HUDEP-2 (cell line): ENCODE measurements around the gene IGSF9.
A peak's percentile ranks its signal among the peaks of the same experiment; 100 is the strongest.

Experiments used
- DNase-seq, 76 experiments: peaks; one replicate each; lab custom pipeline; 2025; ENCODE audit not compliant: unreplicated experiment in 76 of 76; lab: John Stamatoyannopoulos, UW

IGSF9 gene

GRCh38 chr1:159934136-159935039, 11.0 kb downstream of the IGSF9 start:
- no peak for DNase-seq

DNA sequence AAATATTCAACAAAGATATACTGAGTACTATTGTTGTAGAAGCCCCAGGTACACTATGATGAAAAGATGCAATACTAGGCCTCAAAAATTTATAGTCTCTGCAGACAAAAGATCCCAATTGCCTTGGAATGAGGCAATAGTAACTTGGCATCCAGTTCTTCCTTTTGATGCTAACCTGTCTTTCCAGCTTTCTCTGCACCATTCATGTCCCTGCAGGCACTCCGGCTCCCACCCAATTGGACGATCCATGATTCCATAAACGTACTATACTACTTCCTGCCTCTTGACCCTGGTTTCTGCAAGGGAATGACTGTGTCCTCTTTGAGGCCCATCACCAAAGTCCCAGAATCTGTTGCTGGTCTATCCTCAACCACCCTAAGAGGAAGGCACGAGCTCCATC, 12.1 kb downstream of the IGSF9 start:
- no peak for DNase-seq

DNA sequence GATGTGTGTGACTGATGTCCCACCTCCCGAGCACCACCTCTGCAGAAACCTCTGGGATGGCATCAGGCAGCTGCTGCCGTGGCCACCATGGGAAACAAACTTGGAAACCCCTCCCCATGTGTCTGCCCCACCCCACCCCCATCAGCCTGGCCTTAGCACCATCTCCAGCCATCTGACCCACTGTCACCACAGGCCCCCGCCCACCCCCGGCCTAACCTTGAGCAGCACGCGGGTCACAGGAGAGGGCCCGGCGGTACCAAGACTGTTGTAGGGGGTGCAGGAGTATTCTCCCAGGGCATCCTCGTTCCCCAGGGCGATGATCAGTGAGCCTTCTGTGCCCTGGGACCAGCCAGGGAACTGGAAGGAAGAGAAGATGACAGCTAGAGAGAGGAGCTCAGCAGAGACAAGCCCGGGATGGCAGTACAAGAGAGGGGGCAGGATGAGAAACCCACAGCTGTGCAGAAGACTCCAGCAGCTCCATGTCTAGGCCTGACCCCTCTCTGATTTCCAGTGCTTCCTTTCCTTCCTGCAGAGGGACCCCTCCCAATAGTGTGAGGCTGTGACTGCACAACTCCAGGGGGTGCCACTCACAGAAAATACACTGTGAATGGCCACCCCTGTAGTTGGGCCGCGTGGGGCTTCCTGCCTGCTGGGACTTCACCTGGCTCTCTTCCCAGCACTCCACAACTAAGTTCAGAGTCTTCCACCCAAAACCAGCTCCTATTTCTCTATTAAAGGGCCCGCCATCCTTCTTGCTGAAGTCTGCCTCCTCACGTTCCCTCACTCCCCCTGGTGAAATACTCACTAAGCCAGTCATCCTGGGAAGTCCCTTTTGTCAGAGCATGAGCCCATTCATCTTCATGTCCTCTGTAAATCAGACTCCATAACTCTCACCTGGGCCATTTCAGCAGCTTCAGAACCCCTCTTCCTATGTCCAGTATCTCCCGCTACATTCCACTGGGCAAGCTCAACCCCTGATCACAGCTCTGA, 12.8 kb downstream of the IGSF9 start:
- DNase-seq: no peak

- no peak for DNase-seq
Measured at GRCh38 chr1:159931795-159932173, 13.6 kb downstream of the IGSF9 start.

GRCh38 chr1:159931101-159931794, 14.2 kb downstream of the IGSF9 start:
- DNase-seq: no peak

- DNase-seq: no peak
Measured at GRCh38 chr1:159930634-159931033, 14.8 kb downstream of the IGSF9 start.

GRCh38 chr1:159930216-159930615, 15.2 kb downstream of the IGSF9 start:
- DNase-seq: no peak

DNA sequence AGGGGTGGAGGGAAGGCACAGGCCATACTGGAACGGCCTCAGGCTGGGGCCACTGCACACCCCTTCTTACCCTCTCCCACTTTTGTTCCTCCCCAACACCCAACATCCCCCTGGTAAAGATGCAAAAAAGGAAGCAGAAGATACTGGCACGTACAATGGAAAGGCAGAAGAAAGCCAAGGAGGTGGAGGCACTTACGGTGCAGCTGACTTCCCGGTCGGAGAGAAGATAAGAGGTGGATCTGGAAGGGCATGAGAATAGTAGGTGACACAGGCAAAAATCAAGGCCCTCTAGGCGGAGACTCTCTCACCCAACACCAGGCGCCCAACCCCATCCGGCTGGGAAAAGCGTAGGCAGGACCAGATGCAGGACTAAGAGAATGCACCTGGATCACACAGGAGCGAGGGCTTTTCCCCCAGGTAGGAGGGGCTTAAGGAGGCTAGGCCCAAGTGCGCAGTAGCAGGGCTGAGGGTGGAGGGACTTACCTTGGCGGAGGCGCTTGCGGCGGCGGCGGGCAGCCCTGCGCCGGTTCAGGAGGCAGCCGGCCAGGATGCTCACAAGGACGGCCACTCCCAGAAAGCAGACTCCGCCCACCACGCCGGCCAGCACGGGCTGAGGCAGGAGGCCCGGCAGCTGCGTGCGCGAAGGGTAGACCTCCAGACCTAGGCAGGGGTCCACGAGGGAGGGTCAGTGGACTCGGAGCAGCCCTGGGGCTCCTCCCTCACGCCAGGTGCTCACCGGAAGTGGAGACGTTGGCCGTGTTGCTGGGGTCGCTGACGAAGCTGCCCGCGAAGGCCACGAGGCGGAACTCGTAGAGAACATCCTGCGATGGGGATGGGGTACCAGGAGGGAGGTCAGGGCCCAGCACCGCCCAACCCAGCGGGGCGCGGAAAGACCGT, 16.0 kb downstream of the IGSF9 start:
- DNase-seq: no peak

DNA sequence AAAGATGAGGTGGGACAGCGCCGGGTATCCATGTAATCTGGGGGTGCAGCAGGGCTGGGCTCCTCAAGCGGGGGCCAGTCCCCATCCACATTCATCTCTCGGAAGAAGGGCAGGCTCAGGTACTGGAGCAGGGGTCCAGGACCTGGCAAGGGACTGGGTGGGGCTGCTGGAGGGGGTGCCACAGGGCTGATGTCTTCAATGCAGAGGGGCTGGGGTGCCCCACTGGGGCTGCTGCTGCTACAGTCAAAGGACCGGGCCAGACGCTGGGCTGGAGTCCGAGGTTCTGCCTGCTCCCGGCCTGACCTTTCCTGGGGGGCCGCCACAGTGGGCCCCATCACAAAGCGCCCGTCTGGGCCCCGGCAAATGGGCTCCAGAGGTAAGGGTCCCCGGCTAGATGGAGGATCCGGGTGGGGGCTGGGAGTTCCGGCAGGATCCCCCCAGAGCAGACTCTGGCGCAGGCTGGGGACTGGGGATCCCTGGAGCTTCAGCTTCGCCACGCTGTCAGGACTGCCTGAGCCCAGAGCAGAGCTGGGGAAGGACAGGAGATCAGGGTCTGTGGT, 16.8 kb downstream of the IGSF9 start:
- DNase-seq: no peak

DNA sequence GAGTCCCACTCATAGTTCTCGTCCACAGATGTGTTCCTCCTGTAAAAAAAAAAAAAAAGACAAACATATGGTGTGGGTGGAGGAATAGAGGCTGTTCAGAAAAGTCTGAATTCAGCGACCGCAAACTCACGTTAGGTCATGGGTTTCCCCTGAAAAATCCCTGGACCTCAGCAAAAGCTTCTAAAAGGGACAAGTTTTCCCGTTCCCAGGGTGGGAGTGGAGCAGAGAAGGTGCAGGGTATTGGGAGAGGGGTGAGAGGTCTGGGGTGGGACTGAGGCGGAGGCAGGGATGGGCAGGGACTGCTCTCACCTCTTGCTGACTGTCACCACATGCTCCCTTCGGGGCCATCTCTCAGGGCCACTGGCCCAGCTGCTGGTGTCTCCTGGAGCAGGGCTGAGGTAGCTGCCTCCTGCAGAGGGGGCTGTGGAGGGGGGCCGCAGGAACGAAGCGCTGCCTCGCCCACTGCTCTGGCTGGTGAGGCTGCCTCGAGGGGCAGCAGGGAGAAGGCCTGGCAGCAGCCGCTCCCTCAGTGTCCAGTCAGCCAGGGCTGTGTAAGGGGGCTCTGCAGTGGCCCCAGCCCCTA, 17.5 kb downstream of the IGSF9 start:
- DNase-seq: no peak

DNA sequence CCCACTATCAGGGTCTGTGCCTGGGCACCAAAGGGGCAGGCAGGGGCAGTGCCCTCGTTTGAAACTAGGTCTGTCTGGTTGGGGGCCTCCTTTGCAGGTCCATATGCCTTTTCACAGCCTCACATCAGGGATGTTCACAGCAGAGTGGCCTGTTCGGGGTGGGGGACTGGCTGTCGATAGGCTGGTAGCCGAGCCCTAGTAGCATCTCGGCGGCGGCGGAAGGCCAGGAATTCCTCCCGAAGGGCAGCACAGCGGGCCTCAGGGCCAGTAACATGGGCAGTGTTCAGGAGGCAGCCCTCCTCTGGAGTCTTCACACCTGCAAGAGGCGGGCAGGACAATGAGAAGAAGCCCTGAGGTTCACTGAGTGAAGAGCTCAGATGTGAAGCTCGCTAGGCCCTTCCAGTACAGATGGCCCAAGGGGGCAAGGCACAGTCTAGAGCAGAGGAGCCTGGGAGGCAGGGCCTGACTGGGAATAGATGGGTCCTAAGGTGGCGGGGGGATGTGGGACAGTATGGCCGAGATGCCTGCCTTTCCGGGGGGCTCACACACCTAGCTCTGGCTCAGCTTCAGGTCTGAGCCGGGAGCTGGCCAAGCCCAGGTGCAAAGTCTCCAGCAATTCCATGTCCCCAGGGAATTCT, 18.1 kb downstream of the IGSF9 start:
- DNase-seq: no peak

DNA sequence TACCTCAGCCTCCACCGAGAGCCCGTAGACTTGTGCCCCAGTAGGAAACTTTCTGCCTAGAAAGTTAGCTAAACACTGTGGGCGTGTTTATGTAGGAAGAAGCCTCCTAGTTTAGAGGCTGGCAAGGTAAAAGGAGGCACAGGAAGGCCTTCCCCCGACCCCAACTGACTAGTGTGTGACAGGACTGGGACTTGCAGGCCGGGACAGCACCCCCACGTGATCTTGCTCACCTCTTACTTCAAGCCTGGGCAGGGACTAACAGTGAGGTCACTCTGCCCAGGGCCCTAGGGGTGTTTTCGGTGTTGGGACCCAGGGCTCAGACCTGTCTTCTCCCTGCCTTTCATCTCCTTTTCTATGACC, 19.7 kb downstream of the IGSF9 start:
- peak in 1 of 76 experiments; percentile 45 for DNase-seq

- peak in 73 of 76 experiments; percentile 16 to 92 (median 81) for DNase-seq
Measured at GRCh38 chr1:159924791-159925718, 20.4 kb downstream of the IGSF9 start, which contains the start of gene TAGLN2. Gene TAGLN2 (minus strand): TSS chr1:159925507. CDS start chr1:159920509, 4,998 bp downstream.

DNA sequence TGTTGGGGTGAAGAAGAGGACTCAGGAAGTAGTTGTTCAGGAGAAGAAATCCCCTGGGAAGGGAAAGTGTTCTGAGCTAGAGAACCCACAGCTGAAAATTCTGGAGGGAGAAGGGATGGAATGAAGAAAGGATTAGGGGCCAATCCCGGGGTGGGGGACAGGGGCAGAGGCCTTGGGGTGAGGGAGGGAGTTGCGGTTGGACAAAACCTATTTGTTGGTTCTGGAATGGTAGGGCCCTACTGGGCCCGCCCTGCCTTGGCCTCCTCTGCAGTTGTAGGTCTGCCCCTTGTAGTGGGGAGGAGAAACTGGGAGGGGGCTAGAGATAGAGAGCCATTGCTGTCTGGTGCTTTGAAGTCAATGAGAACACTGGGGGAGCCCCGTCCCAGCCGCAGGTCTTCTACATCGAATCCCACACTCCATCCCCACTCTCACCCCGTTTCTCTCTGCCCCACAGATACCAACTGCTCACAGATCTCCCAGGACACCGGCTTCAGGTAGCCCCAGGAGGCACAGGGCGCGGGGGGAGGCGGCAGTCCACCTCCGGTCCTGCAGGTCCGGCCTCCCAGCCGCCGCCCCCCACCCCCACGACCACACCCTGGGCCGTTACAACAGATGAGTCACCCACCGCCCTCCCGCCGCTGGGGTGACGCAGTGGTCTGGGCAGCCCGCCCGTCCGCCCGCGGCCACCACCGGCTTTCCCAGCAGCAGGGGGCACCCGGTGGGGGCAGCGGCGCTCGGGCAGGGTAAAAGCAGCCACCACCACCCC, 21.2 kb downstream of the IGSF9 start:
- DNase-seq: peak in 69 of 76 experiments; percentile 15 to 89 (median 72)

DNA sequence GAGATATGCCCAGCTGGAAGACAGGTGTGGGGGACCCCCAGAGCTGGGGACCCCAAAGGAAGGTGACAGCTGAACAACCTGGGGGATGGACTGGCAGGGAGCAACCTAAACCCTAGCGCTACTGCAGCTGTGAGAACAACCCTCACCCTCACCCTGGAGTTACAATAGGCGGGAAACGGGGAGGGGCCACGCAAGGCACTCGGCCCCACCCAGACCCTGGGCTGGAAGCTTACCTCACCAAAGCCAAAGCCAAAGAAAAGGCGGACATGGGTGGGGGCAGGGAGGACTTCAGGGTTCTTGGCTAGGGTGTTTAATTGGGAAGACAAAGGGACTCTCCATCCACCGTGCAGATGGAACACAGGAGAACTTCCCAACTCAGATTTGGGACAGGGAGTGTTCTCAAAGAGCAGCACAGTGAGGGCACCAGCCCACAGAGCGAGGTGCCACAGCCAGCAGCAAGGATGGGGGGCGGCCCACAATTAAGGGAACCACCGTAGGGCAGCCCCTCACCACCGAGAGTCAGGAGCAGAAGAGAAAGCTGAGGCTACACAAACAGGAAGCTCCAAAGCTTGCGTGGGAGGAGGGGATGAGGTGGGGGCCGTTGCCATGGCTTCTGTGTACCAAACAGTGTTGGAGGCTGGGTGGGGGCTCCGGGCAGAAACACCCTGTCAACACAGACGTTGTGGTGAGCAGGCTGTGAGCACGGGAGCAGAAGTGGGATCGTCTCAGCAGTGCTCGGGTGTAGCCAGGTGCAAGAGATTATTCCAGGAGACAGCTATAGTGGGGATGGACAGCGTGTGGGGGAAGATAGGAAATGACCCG, 22.0 kb downstream of the IGSF9 start:
- peak in 71 of 76 experiments; percentile 12 to 84 (median 64) for DNase-seq
